Stimulated activated CD4-positive, alpha-beta T cell treated with anti-CD3 and anti-CD28 coated beads, Interleukin-1b, Interleukin-23, amount 100 ng/mL, for 4 hours (primary cell): ENCODE data around the gene IGF2R.

Experiments used
- DNase-seq, 2 donors: peaks; one replicate each; pipeline ENCODE4 v3.0.0-alpha.2; 2020; ENCODE audit warnings: low read depth in 2 of 2

IGF2R gene

GRCh38 chr6:160049346-160049745 lies 80.5 kb downstream of the IGF2R start:
- no peak for DNase-seq

GRCh38 chr6:160050022-160050421 lies 81.1 kb downstream of the IGF2R start:
- no peak for DNase-seq

GRCh38 chr6:160051390-160051789 lies 82.5 kb downstream of the IGF2R start:
- DNase-seq, result no peak

GRCh38 chr6:160054271-160054670 lies 85.4 kb downstream of the IGF2R start:
- no peak for DNase-seq

GRCh38 chr6:160054913-160055312 lies 86.0 kb downstream of the IGF2R start:
- DNase-seq, result no peak

- no peak for DNase-seq
Measured at GRCh38 chr6:160055378-160055777, 86.5 kb downstream of the IGF2R start.

- DNase-seq, result no peak
Measured at GRCh38 chr6:160055813-160056212, 86.9 kb downstream of the IGF2R start.

- DNase-seq, result no peak
Measured at GRCh38 chr6:160057080-160057479, 88.2 kb downstream of the IGF2R start.

- no peak for DNase-seq
Measured at GRCh38 chr6:160058603-160059215, 89.8 kb downstream of the IGF2R start.

GRCh38 chr6:160060221-160060620 lies 91.3 kb downstream of the IGF2R start:
- DNase-seq, result no peak

GRCh38 chr6:160060920-160061447 lies 92.1 kb downstream of the IGF2R start:
- no peak for DNase-seq

- no peak for DNase-seq
Measured at GRCh38 chr6:160063771-160064413, 95.0 kb downstream of the IGF2R start.

GRCh38 chr6:160065200-160065599 lies 96.3 kb downstream of the IGF2R start:
- DNase-seq, result no peak

GRCh38 chr6:160067564-160067963 lies 98.7 kb downstream of the IGF2R start:
- DNase-seq, result no peak

- DNase-seq, result no peak
Measured at GRCh38 chr6:160068346-160068745, 99.5 kb downstream of the IGF2R start.

GRCh38 chr6:160069050-160069454 lies 100.2 kb downstream of the IGF2R start:
- DNase-seq, result no peak

GRCh38 chr6:160069459-160069858 lies 100.6 kb downstream of the IGF2R start:
- DNase-seq, result no peak

GRCh38 chr6:160070427-160070826 lies 101.5 kb downstream of the IGF2R start:
- no peak for DNase-seq

GRCh38 chr6:160070831-160071230 lies 101.9 kb downstream of the IGF2R start:
- no peak for DNase-seq

GRCh38 chr6:160071805-160072690 lies 103.2 kb downstream of the IGF2R start:
- DNase-seq, result no peak

- no peak for DNase-seq
Measured at GRCh38 chr6:160073272-160073671, 104.4 kb downstream of the IGF2R start.

GRCh38 chr6:160076009-160076408 lies 107.1 kb downstream of the IGF2R start:
- no peak for DNase-seq

- no peak for DNase-seq
Measured at GRCh38 chr6:160077024-160077423, 108.1 kb downstream of the IGF2R start.
